ENCODE data around the gene TNFRSF13B.

GRCh38 chr17:16932611-16933010, 39.3 kb downstream of the TNFRSF13B start:
- TF ChIP-seq CTCF (IDR thresholded peaks at IDR 0.05), result no peak
- no peak for TF ChIP-seq POLR2A (IDR thresholded peaks at IDR 0.05)

Data from uterus (tissue), 2 donors.